ENCODE measurements around the gene ANKRD33B. TPM values are rescaled to one million over a fixed set of nuclear protein-coding genes. Genes with fewer than 3 reads are reported as not detected.

The ANKRD33B gene
- total RNA-seq, 1 experiment from 2014 or later = 0.75 TPM

DNA sequence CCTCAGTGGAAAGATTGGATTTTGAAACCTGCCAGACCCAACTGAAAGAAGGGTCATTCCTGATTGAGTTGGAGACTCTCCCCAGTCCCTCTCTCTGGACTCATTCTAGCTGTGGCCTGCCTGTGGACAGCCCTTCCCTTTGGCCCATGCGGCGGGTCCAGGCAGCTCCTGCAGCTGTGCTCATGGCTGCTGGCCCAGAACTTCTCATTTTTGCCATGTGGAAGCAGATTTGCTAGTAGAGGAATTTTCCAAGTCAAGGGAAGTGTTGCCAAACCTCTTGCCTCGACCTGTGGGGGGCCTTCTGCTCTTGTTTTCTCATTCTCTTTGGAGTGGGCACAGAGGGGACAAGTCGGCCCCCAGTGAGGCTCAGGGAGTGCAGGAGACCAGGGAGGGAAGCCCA is 89.2 kb downstream of the ANKRD33B start:
- no peak for DNase-seq (ENCODE audit: low spot score)
- H3K27ac ChIP-seq (ENCODE audit: low read depth, low read length, poor library complexity, severe bottlenecking) = no peak overlapping the region
- no peaks in the 10 kb centered on the region for H3K27me3 ChIP-seq (replicated peaks; ENCODE audit: insufficient read depth, low read depth, low read length, poor library complexity)
- TF ChIP-seq, protein P1, sequence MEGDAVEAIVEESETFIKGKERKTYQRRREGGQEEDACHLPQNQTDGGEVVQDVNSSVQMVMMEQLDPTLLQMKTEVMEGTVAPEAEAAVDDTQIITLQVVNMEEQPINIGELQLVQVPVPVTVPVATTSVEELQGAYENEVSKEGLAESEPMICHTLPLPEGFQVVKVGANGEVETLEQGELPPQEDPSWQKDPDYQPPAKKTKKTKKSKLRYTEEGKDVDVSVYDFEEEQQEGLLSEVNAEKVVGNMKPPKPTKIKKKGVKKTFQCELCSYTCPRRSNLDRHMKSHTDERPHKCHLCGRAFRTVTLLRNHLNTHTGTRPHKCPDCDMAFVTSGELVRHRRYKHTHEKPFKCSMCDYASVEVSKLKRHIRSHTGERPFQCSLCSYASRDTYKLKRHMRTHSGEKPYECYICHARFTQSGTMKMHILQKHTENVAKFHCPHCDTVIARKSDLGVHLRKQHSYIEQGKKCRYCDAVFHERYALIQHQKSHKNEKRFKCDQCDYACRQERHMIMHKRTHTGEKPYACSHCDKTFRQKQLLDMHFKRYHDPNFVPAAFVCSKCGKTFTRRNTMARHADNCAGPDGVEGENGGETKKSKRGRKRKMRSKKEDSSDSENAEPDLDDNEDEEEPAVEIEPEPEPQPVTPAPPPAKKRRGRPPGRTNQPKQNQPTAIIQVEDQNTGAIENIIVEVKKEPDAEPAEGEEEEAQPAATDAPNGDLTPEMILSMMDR (conservative IDR thresholded peaks at IDR 0.05; ENCODE audit: low read depth, low read length) = no peak
- no peak for TF ChIP-seq EZH2 (IDR thresholded peaks at IDR 0.05; ENCODE audit: borderline replicate concordance, low read depth, low read length, poor library complexity, severe bottlenecking)
- BruUV-seq (replicated peaks) = no TSS peak
- H3K4me3 ChIP-seq (ENCODE audit: low read depth, low read length, poor library complexity, severe bottlenecking) = no peak overlapping the region
- CTCF ChIA-PET = no interaction called here
- H3K36me3 ChIP-seq (ENCODE audit: insufficient read depth, low read length, poor library complexity, severe bottlenecking) = no peaks in the 10 kb centered on the region
- H3K9me3 ChIP-seq (ENCODE audit: low read depth, low read length, poor library complexity, severe bottlenecking) = no peaks in the 10 kb centered on the region
- intact Hi-C loops (cut with micrococcal nuclease; ENCODE audit: unreplicated experiment) = no loop called here
- POLR2A ChIA-PET (ENCODE audit: low non-redundant PET) = interaction anchor here (0.6 kb wide), 1 partner anchor 291 kb away, joined by 4 read pairs; no protein-coding TSS in a partner anchor
- no peaks in the 10 kb centered on the region for H3K4me1 ChIP-seq (ENCODE audit: insufficient read depth, low read length, poor library complexity, severe bottlenecking)

GRCh38 chr5:10653751-10654400 is 90.0 kb downstream of the ANKRD33B start:
- H3K36me3 ChIP-seq (ENCODE audit: insufficient read depth, low read length, poor library complexity, severe bottlenecking) = no peaks in the 10 kb centered on the region
- POLR2A ChIA-PET (ENCODE audit: low non-redundant PET) = no interaction called here
- CTCF ChIA-PET = no interaction called here
- no peaks in the 10 kb centered on the region for H3K4me1 ChIP-seq (ENCODE audit: insufficient read depth, low read length, poor library complexity, severe bottlenecking)
- H3K9me3 ChIP-seq (ENCODE audit: low read depth, low read length, poor library complexity, severe bottlenecking) = no peaks in the 10 kb centered on the region
- DNase-seq (ENCODE audit: low spot score) = no peak
- no peaks in the 10 kb centered on the region for H3K27me3 ChIP-seq (replicated peaks; ENCODE audit: insufficient read depth, low read depth, low read length, poor library complexity)
- H3K4me3 ChIP-seq (ENCODE audit: low read depth, low read length, poor library complexity, severe bottlenecking) = no peak overlapping the region
- TF ChIP-seq EZH2 (IDR thresholded peaks at IDR 0.05; ENCODE audit: borderline replicate concordance, low read depth, low read length, poor library complexity, severe bottlenecking) = no peak
- TF ChIP-seq, protein P1 (conservative IDR thresholded peaks at IDR 0.05; ENCODE audit: low read depth, low read length) = no peak
- intact Hi-C loops (cut with micrococcal nuclease; ENCODE audit: unreplicated experiment) = no loop called here
- no peak overlapping the region for H3K27ac ChIP-seq (ENCODE audit: low read depth, low read length, poor library complexity, severe bottlenecking)
- BruUV-seq (replicated peaks) = no TSS peak

DNA sequence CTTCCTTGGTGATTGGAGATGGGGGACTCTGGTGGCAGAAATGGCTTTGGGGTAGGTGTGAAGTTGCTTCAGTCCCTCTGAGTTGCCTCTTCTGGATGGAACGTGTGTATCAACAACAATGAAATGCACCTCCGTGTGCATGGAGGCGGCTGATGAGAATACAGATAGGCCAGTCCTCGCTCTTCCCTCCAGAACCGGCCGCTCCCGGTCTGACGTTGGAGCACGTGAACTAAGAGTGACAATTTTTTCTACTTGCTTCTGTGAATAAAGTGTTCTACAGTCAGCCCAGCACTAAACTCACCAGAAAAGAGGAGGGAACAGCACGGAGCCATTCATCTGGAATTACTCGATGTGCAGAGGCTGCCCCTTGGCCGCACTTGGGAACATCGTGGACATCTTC is 90.7 kb downstream of the ANKRD33B start:
- no TSS peak for BruUV-seq (replicated peaks)
- ChIA-PET CTCF (no interaction called here), POLR2A (ENCODE audit: low non-redundant PET) (no interaction called here)
- Histone ChIP-seq H3K27ac (ENCODE audit: low read depth, low read length, poor library complexity, severe bottlenecking) (no peak overlapping the region), H3K9me3 (ENCODE audit: low read depth, low read length, poor library complexity, severe bottlenecking) (no peaks in the 10 kb centered on the region), H3K36me3 (ENCODE audit: insufficient read depth, low read length, poor library complexity, severe bottlenecking) (no peaks in the 10 kb centered on the region), H3K4me1 (ENCODE audit: insufficient read depth, low read length, poor library complexity, severe bottlenecking) (no peaks in the 10 kb centered on the region), H3K4me3 (ENCODE audit: low read depth, low read length, poor library complexity, severe bottlenecking) (no peak overlapping the region), H3K27me3 (replicated peaks; ENCODE audit: insufficient read depth, low read depth, low read length, poor library complexity) (no peaks in the 10 kb centered on the region)
- intact Hi-C loops (cut with micrococcal nuclease; ENCODE audit: unreplicated experiment) = no loop called here
- no peak for DNase-seq (ENCODE audit: low spot score)
- no peak for TF ChIP-seq EZH2 (IDR thresholded peaks at IDR 0.05; ENCODE audit: borderline replicate concordance, low read depth, low read length, poor library complexity, severe bottlenecking)
- TF ChIP-seq, protein P1 (conservative IDR thresholded peaks at IDR 0.05; ENCODE audit: low read depth, low read length) = no peak

Data from A673 (cell line).